GM12878 (cell line): ENCODE measurements around the gene CSH1.
"Not testable (repeated sequence)": the region's sequence is repeated elsewhere in the genome, so short reads cannot be mapped to it uniquely, and the experiment has no call there.

Experiments used
- CREB1 ChIP-seq: IDR thresholded peaks from 2 replicates; pipeline ENCODE4 v1.6.1; 2012; ENCODE audit warnings: low read depth, mild to moderate bottlenecking, inconsistent platforms
- RFX5 ChIP-seq: IDR thresholded peaks from 2 replicates; pipeline ENCODE4 v1.6.1; 2011; ENCODE audit warnings: low read depth, low read length, improper control_type of control experiment
- SMARCA5 ChIP-seq: fragments of 450-650 bp; IDR thresholded peaks from 2 replicates; pipeline ENCODE4 v1.6.1; 2017; ENCODE audit warnings: mild to moderate bottlenecking
- TF ChIP-seq, protein P1 (sequence below), 3 experiments: IDR thresholded peaks in 2 of 3; conservative IDR thresholded peaks in 1 of 3; 2 replicates each; pipeline ENCODE4 v1.5.1; 2011; ENCODE audit warnings: low read depth in 3 of 3, low read length in 3 of 3, mild to moderate bottlenecking in 3 of 3, control low read depth in 2 of 3, moderate library complexity in 2 of 3, inconsistent platforms in 1 of 3, mixed read lengths in 1 of 3; ENCODE audit not compliant: control insufficient read depth in 2 of 3, insufficient read depth in 1 of 3; ENCODE audit errors: extremely low read depth in 1 of 3
- TF ChIP-seq, protein P2 (sequence below): IDR thresholded peaks from 2 replicates; pipeline ENCODE4 v1.6.1; 2012; ENCODE audit warnings: low read length, inconsistent platforms

DNA sequence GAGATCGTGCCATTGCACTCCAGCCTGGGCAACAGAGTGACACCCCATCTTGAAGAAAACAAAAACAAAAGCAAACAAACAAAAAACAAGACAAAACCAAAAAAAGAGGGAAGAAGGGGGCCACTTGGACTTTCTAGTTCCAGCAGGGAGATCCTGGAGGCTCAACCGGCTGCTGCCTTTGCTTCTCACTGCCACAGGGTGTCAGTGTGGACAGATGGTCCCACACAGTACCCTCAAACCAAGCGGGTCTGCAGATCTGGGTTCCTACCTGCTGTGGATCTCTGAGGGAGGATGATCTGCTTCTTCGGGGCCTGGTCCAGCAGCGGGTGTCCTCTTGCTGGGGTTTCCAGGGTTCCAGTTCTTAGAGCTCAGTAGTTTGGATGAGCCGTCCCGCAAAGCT, 29.7 kb downstream of the CSH1 start:
- TF ChIP-seq CREB1, RFX5, SMARCA5: not testable (repeated sequence)
- TF ChIP-seq, protein P1, sequence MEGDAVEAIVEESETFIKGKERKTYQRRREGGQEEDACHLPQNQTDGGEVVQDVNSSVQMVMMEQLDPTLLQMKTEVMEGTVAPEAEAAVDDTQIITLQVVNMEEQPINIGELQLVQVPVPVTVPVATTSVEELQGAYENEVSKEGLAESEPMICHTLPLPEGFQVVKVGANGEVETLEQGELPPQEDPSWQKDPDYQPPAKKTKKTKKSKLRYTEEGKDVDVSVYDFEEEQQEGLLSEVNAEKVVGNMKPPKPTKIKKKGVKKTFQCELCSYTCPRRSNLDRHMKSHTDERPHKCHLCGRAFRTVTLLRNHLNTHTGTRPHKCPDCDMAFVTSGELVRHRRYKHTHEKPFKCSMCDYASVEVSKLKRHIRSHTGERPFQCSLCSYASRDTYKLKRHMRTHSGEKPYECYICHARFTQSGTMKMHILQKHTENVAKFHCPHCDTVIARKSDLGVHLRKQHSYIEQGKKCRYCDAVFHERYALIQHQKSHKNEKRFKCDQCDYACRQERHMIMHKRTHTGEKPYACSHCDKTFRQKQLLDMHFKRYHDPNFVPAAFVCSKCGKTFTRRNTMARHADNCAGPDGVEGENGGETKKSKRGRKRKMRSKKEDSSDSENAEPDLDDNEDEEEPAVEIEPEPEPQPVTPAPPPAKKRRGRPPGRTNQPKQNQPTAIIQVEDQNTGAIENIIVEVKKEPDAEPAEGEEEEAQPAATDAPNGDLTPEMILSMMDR (IDR thresholded peaks at IDR 0.05 in 2 of 3, conservative IDR thresholded peaks at IDR 0.05 in 1 of 3; ENCODE audit: control insufficient read depth in 2 of 3, extremely low read depth in 1 of 3, insufficient read depth in 1 of 3, low read depth in 3 of 3, low read length in 3 of 3), result 0 out of 6 replicates have a peak, but pooled peaks of 1 of the 3 experiments have one; percentile 17
- TF ChIP-seq, protein P2, sequence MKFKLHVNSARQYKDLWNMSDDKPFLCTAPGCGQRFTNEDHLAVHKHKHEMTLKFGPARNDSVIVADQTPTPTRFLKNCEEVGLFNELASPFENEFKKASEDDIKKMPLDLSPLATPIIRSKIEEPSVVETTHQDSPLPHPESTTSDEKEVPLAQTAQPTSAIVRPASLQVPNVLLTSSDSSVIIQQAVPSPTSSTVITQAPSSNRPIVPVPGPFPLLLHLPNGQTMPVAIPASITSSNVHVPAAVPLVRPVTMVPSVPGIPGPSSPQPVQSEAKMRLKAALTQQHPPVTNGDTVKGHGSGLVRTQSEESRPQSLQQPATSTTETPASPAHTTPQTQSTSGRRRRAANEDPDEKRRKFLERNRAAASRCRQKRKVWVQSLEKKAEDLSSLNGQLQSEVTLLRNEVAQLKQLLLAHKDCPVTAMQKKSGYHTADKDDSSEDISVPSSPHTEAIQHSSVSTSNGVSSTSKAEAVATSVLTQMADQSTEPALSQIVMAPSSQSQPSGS, result not testable (repeated sequence)
